ENCODE measurements around the gene IGSF8.

DNA sequence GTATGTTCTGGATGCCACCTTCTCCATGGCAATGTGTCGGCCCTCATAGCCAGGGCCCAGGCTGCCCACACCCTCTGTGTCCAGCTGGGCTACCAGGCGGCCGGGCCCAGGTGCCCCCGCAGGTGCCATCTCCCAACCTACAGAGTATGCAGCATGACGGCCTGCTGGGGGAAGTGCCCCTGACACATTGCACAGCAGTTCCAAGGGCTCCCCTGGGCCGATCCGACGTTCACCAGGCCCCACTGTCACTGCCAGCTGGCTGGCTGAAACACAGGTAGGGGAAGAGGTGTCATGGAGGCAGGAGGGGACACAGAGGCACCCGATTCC, 5.4 kb downstream of the IGSF8 start:
- TF ChIP-seq, protein P1, sequence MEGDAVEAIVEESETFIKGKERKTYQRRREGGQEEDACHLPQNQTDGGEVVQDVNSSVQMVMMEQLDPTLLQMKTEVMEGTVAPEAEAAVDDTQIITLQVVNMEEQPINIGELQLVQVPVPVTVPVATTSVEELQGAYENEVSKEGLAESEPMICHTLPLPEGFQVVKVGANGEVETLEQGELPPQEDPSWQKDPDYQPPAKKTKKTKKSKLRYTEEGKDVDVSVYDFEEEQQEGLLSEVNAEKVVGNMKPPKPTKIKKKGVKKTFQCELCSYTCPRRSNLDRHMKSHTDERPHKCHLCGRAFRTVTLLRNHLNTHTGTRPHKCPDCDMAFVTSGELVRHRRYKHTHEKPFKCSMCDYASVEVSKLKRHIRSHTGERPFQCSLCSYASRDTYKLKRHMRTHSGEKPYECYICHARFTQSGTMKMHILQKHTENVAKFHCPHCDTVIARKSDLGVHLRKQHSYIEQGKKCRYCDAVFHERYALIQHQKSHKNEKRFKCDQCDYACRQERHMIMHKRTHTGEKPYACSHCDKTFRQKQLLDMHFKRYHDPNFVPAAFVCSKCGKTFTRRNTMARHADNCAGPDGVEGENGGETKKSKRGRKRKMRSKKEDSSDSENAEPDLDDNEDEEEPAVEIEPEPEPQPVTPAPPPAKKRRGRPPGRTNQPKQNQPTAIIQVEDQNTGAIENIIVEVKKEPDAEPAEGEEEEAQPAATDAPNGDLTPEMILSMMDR (IDR thresholded peaks at IDR 0.05), result no peak
- TF ChIP-seq SIN3A (IDR thresholded peaks at IDR 0.05; ENCODE audit: borderline replicate concordance, insufficient read depth, low read depth, low read length), result no peak
- TF ChIP-seq TCF7L2 (IDR thresholded peaks at IDR 0.05; ENCODE audit: low read depth, low read length), result no peak
- no peak for TF ChIP-seq POLR2AphosphoS5 (IDR thresholded peaks at IDR 0.05; ENCODE audit: low read depth, low read length)
